Neuronal stem cell (in vitro differentiated cells): ENCODE data around the gene MYO1B. TPM values are rescaled to one million over a fixed set of nuclear protein-coding genes. Genes with fewer than 3 reads are reported as not detected.

ENCODE experiments used
- small RNA-seq: library from polyadenylated mRNA; stranded (forward); fragments of <200 nt; extraction: miRNeasy Mini kit (QIAGEN cat#:217004); gene quantifications from one replicate; pipeline ENCODE3, GENCODE V24; 2013; ENCODE audit not compliant: insufficient read depth

Gene MYO1B

Small RNA genes lying within 50 kb of the gene (small RNA-seq; reads per million reads assigned to genes)
- not detected for gene RNU6-1045P
